Measurements from ENCODE around the gene NDNF. TPM values are rescaled to one million over a fixed set of nuclear protein-coding genes. Genes with fewer than 3 reads are reported as not detected.

NDNF gene, protein sequence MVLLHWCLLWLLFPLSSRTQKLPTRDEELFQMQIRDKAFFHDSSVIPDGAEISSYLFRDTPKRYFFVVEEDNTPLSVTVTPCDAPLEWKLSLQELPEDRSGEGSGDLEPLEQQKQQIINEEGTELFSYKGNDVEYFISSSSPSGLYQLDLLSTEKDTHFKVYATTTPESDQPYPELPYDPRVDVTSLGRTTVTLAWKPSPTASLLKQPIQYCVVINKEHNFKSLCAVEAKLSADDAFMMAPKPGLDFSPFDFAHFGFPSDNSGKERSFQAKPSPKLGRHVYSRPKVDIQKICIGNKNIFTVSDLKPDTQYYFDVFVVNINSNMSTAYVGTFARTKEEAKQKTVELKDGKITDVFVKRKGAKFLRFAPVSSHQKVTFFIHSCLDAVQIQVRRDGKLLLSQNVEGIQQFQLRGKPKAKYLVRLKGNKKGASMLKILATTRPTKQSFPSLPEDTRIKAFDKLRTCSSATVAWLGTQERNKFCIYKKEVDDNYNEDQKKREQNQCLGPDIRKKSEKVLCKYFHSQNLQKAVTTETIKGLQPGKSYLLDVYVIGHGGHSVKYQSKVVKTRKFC
- total RNA-seq, result 10 to 100 TPM; 11.6 to 16.0 (median 12.1) TPM

GRCh38 chr4:121072224-121073003, at the start of gene NDNF:
NDNF (minus strand) TSS chr4:121072535; CDS start chr4:121045837, 26,698 bp downstream.
- no peak for DNase-seq (ENCODE audit: extremely low spot score)
- intact Hi-C loops (cut with DNase I), result loop anchor here (5.0 kb wide), 1 partner anchor 150 kb away; the partner anchor contains the start of gene PRDM5
- Histone ChIP-seq H3K4me1 (peaks cover 5 to 29% (median 24%) of the 10 kb centered on the region in 4 donors), H3K27ac (replicated peaks in 1 of 4) (peak within 1 kb of the TSS; percentile 53 to 75 (median 61)), H3K4me3 (peak within 1 kb of the TSS; percentile 64 to 78 (median 67)), H3K9me3 (no peaks in the 10 kb centered on the region), H3K27me3 (peaks cover 0 to 29% (median 0%) of the 10 kb centered on the region in 4 donors), H3K36me3 (no peaks in the 10 kb centered on the region)
- TF ChIP-seq EP300 (IDR thresholded peaks at IDR 0.05) (no peak), POLR2AphosphoS5 (IDR thresholded peaks at IDR 0.05) (peak in 1 of 2 donors; percentile 30)
- 2% methylated on average over 57 of the region's 76 CpGs for WGBS

DNA sequence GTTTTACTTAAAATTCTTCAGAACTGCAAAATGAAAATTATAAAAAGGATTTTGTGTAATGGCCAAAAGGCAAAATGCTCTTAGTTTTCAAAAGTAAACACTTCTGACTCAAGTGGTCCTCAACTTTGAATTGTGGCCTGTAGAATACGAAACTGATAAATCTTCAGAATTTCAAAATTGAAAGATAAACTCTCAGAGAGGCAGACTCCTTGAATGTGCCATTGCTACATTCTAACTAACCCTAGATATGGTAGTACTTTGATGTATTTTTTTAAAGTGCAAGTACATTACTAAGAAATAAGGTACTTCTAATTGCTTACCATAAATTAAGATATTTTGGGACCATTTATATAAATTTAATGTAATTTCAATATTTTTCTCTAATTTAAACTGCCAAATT, 47.4 kb upstream of the NDNF start:
- H3K4me3 ChIP-seq, result no peak overlapping the region
- no peaks in the 10 kb centered on the region for H3K36me3 ChIP-seq
- WGBS, result 96% methylated on average over 1 of the region's 1 CpG
- DNase-seq (ENCODE audit: extremely low spot score), result no peak
- no peak overlapping the region for H3K27ac ChIP-seq (replicated peaks in 1 of 4)
- H3K9me3 ChIP-seq, result no peaks in the 10 kb centered on the region
- intact Hi-C loops (cut with DNase I), result no loop called here
- H3K4me1 ChIP-seq, result no peaks in the 10 kb centered on the region
- TF ChIP-seq EP300 (IDR thresholded peaks at IDR 0.05), result no peak
- no peak for TF ChIP-seq POLR2A (IDR thresholded peaks at IDR 0.05; ENCODE audit: low read depth)
- TF ChIP-seq CTCF (IDR thresholded peaks at IDR 0.05), result no peak
- TF ChIP-seq POLR2AphosphoS5 (IDR thresholded peaks at IDR 0.05), result no peak
- no peaks in the 10 kb centered on the region for H3K27me3 ChIP-seq

DNA sequence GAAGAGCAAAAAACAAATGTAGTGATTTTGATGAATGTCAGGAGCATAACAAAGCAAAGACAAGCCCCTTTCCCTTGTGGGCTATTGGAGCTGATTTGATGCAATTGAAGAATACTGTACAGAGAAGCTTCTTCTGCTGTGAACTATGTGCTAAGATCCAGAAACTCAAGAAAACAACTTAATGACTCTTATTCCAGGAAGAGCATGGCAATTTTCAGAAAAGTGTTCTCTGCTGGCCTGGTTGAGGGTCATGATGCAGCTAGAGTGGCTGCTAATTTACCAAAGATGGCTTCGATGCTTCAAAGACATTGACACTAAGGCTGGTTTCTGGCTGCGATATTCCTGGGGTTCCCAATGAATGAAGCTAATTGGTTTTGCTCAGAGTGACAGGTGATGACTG, 46.0 kb upstream of the NDNF start:
- Histone ChIP-seq H3K4me3 (no peak overlapping the region), H3K27ac (replicated peaks in 1 of 4) (no peak overlapping the region), H3K36me3 (no peaks in the 10 kb centered on the region), H3K9me3 (no peaks in the 10 kb centered on the region), H3K27me3 (no peaks in the 10 kb centered on the region), H3K4me1 (no peaks in the 10 kb centered on the region)
- intact Hi-C loops (cut with DNase I), result no loop called here
- WGBS, result 83% methylated on average over 2 of the region's 2 CpGs
- TF ChIP-seq POLR2AphosphoS5 (IDR thresholded peaks at IDR 0.05) (no peak), EP300 (IDR thresholded peaks at IDR 0.05) (no peak), POLR2A (IDR thresholded peaks at IDR 0.05; ENCODE audit: low read depth) (no peak), CTCF (IDR thresholded peaks at IDR 0.05) (no peak)
- no peak for DNase-seq (ENCODE audit: extremely low spot score)

DNA sequence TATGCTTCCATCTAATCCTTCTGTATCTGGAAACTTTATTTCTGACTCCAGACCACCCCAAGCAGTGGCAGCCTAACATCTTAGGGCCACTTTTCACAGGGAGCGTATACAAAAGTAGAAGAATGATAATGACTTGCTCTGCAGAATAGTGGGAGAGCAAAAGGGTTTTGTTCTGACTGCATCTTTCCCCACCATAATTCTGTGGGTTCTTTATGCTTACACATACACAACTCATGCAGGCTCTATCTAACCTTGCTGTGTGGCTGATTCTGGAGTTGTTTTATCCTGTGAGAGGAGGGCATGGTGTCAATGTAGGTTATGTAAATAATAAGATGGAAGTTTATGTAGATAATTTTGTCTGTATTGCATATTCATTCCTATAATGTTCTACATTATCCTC, 42.4 kb upstream of the NDNF start:
- no peaks in the 10 kb centered on the region for H3K9me3 ChIP-seq
- WGBS, result 80% methylated on average over 1 of the region's 1 CpG
- H3K27me3 ChIP-seq, result no peaks in the 10 kb centered on the region
- H3K36me3 ChIP-seq, result no peaks in the 10 kb centered on the region
- no peak overlapping the region for H3K27ac ChIP-seq (replicated peaks in 1 of 4)
- TF ChIP-seq POLR2AphosphoS5 (IDR thresholded peaks at IDR 0.05) (no peak), EP300 (IDR thresholded peaks at IDR 0.05) (no peak), CTCF (IDR thresholded peaks at IDR 0.05) (no peak), POLR2A (IDR thresholded peaks at IDR 0.05; ENCODE audit: low read depth) (no peak)
- H3K4me1 ChIP-seq, result no peaks in the 10 kb centered on the region
- intact Hi-C loops (cut with DNase I), result no loop called here
- no peak overlapping the region for H3K4me3 ChIP-seq
- DNase-seq (ENCODE audit: extremely low spot score), result no peak

- no peak for DNase-seq (ENCODE audit: extremely low spot score)
- Histone ChIP-seq H3K36me3 (no peaks in the 10 kb centered on the region), H3K27ac (replicated peaks in 1 of 4) (no peak overlapping the region), H3K9me3 (no peaks in the 10 kb centered on the region), H3K4me1 (no peaks in the 10 kb centered on the region), H3K27me3 (no peaks in the 10 kb centered on the region), H3K4me3 (no peak overlapping the region)
- TF ChIP-seq POLR2A (IDR thresholded peaks at IDR 0.05; ENCODE audit: low read depth) (no peak), CTCF (IDR thresholded peaks at IDR 0.05) (peak in 2 of 3 experiments; percentile 36 to 50)
- intact Hi-C loops (cut with DNase I), result no loop called here
Measured at GRCh38 chr4:121112530-121112929, 40.2 kb upstream of the NDNF start.
